Skeletal muscle cell (primary cell): Measurements from ENCODE around the gene KMT2C.

Experiments
- DNase-seq: peaks from one replicate; pipeline ENCODE4 v3.0.0-alpha.2; 2010; ENCODE audit warnings: low read depth
- H3K4me3 ChIP-seq: 2 replicates; pipeline ENCODE4 v1.5.1; 2011; ENCODE audit warnings: low read depth, mild to moderate bottlenecking, control low read depth, low read length, moderate library complexity

KMT2C gene

DNA sequence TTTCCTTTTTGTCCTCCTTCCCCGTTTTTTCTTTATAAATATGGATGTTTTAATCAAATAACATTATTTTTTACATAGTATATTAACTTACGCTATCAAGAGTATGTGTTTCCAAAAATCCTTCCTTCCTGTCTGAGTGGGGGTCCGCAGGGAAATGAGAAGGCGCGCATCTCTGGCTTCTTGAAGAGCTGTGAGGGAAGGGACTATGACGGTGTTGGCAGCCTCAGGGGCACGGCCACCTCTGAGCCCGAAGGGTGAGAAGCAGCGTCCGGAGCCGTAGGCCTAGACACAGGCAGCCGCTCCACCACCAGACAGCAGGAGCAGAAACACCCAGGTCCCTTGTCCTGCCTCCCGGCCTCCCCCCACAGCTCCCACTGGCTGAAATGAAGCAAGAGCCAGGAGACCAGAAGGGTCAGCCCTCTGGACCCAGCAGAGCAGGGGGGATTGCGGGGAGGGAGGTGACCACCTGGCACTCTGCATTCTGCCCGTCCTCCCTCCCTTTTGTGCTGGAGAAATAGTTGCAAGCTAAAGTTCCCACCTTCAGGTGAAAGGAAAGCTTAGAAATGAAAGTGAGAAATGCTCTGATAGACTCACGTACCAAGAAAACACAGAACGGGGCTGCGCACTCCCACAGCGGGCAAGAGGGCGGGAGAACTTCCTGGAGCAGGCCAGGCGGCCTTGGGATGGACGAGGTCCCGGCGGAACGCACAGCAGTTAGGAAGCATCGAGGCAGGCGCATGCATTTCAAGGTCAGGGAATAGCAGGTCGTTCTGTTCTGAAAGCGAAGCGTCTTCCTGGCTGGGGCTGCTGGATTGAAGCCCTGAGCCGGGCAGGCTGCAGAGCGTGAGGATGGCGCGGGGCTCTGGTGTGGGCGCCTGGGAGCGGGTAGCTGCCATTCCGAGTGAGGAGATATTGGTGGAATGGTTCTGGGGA lies 304.9 kb downstream of the KMT2C start:
- H3K4me3 ChIP-seq: no peak overlapping the region
- no peak for DNase-seq

DNA sequence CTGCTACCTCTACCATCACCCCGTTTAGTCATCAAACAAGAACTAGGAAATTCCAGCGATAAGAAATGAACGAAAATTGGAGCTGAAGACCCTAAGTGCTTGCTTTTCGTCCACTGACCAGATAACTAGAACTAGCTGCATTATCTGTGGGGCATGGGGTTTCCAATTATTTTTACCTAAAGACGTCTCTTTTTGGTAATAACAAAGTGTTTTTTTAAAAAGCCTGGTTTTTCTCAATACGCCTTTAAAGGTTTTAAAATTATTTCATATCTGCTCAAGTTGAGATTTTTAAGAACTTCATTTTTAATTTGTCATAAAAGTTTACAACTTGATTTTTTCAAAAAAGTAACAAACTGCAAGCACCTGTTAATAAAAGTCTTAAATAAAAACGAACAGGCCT lies 306.1 kb downstream of the KMT2C start:
- DNase-seq: no peak
- H3K4me3 ChIP-seq: no peak overlapping the region

DNA sequence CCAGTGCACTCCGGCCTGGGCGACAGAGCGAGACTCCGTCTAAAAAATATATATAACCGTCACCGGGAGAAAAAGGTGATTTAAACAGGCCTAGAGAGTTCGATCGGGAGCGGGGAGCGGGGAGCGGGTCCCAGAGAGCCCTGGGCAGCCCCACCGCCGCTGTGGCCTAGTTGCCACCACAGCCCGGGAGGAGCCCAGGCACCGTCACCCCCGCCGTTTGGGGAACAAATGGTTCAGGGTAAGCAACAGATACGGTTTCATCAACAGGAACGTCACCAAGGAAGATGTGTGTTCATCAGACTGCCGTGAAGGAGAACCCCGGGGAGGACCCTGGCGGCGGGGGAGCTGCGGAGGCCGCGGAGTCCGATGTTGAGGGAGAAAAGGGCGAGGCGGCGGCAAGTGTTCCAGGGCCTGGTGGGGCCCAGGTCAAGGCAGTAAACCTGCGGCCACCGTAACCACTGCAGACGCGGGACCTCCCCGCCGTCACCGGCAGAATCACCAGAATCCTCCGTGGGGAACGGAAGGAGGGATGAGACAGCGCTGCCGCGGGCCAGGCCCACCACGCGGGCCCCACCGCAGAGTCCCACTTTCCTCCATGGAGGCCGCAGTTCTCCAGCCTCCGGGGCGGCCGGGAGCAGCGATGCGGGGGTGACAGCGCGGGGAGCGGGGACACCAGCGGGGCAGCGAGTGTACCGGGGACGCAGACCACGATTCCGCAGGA lies 306.9 kb downstream of the KMT2C start:
- no peak overlapping the region for H3K4me3 ChIP-seq
- DNase-seq: no peak

DNA sequence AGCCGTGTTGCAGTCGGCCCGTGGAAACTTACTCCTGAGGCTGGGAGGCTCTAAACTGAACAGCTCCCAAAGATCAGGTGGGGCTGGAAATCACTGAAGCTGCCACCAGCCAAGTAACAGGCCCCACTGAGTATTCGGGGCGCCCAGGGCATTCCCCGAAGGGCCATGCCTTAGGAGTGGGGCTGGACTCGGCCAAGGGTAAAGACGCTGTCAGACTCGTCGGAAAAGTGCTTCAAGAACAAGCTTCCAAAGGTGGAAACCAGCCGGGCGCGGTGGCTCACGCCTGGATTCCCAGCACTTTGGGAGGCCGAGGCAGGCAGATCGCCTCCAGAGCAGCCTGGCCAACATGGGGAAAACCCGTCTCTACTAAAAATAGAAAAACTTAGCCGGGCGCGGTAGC lies 307.6 kb downstream of the KMT2C start:
- no peak overlapping the region for H3K4me3 ChIP-seq
- no peak for DNase-seq

DNA sequence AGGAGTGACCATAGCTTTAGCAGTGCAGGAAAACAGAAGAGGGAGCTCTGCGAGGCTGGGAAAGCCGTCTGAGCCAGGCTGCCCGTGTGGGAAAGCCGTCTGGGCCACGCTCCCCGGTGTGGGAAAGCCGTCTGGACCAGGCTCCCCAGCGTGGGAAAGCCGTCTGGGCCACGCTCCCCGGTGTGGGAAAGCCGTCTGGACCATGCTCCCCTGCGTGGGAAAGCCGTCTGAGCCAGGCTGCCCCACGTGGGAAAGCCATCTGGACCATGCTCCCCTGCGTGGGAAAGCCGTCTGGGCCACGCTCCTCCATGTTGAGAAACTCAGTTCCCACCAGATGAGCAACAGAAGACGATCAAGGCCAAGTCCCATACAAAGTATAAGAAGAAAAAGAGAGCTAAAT lies 308.6 kb downstream of the KMT2C start:
- H3K4me3 ChIP-seq: no peak overlapping the region
- no peak for DNase-seq

DNA sequence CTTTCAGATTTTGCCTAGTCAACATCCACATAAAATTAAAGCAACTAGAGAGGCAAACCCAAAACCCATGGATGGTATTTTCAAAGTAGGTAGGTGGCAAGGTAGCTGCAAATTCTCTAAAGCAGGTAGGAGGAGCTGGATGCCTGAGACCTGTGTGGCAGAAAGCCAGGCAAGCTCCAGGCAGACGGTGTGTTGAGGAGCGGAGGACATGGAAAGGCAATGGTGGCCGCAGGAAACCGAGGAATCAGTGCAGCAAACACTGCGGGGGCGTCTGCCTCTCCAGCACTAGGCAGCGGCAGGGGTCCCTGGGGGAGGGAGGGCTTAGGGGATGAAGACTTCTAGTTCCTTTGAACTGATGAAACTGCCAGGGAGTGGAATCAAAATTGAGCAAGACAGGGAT lies 309.1 kb downstream of the KMT2C start:
- DNase-seq: no peak
- H3K4me3 ChIP-seq: no peak overlapping the region

DNA sequence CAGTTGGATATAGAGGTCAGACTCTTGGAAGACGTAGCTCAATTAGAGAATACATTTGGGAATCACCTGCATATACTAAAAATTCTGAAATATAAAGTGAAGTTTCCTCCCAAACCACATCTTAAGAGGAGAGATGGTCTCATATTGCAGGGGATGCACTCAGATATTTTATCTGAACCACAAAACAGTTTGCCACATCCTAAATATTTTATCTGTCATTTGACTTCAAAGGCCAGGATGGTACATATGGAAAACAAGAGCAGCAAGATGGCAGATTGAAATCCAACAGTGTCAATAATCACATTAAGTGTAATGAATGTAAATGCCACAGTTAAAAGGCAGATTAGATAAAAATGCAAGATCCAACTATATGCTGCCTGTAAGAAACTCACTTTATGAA lies 313.3 kb downstream of the KMT2C start:
- no peak for DNase-seq
- no peak overlapping the region for H3K4me3 ChIP-seq

DNA sequence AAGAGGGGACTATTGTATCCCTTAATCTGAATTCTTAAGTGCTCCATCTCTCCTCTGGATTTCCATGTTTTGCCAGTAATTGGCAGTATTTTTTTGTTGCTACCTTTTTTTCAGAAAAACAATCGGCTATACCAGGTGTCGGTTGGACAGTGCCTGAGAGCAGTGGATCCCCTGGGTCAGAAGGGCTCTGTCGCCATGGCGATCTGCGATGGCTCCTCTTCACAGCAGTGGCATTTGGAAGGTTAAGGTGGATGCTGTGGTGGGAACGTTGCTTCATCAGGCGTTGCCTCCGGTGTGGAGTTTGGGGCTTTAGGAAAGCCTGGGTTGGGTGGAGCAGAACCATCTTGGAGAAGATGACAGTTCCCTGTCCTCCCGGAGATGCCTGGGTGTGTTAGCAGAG lies 314.4 kb downstream of the KMT2C start:
- no peak overlapping the region for H3K4me3 ChIP-seq
- no peak for DNase-seq

DNA sequence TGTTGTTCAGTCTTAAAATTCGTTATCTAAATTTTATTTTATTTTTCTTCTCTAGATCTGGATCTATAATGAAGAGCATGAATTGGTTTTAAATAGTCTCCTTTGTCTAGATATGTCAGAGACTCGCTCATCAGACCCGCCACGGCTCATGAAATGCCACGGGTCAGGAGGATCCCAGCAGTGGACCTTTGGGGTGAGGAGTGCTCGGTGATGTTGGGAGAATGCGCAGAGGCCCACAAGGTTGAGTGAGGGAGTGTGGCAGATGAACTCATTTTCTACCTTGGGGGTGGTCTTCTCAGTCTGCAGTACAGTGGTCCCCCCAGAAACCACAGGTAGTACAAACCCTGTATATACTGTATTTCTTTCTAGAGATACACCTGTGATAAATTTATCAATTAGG lies 315.0 kb downstream of the KMT2C start:
- no peak for DNase-seq
- H3K4me3 ChIP-seq: no peak overlapping the region

DNA sequence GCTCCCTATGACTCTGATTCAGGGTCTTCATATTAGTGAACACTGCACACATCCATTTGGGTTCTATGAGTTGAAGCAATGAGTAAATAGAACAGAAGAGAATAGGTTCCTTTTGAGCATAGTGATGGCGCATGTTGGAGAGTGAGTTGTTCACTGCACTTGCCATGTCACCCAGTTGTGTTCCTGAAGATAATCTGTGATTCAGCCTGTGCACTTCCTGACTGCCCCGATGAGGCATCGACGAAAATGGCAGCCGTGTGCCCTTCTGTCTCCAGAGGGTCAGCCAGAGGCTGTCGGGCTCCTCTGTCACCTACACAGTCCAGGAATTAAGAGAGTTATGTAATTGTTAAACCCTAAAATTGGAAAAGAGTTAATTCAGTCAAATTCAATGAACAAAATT lies 315.6 kb downstream of the KMT2C start:
- no peak overlapping the region for H3K4me3 ChIP-seq
- DNase-seq: no peak

DNA sequence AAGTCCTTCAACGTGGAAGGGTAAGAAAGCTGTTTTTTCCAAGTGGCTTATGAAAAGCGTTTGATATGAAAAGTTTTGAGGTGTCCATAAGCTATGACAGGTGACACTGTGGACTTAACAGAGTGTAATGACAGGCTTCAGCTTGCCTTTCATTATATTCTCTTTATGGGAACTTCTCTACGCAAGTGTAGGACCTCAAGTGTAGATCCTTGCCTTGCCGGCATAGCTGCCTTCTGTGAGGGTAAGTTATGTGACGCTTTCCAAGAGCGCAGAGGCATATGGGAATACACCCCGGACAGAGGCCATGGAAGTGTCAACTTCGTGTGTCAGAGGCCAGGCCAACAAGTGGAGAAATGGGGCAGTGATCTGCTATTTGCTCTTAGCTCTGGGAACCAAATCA lies 318.4 kb downstream of the KMT2C start:
- no peak overlapping the region for H3K4me3 ChIP-seq
- DNase-seq: no peak

DNA sequence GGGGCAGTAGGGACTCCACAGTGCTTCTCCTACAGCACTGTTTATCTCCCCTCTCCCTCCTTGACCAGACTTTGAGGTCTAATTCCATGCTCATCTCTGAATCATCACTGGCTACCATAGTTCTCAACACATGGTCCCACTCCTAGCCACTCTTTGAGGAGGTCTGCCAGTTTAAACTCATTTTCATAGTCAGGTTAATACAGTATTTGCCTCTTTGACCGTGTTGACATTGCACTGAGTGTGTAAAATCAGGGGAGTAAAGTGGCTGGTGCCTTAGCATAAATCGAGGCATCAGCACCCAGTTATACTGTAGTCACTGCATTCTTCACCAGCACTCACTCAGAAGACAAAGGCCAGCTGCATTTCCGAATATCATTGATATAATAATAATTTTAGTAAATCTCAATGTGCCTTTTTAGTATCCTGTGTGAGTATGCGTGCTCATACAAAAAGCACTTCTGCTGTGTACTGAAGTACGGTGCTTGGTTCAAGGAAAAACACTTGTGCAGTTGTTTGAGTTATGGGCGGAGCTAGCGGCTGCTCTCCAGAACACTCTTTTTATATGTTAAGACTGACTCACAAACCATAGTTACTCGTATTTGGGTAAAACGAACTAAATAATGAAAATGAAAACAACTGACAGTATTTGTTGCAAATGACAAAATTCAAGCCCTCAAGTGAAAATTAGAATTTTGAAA lies 320.6 kb downstream of the KMT2C start:
- DNase-seq: no peak
- no peak overlapping the region for H3K4me3 ChIP-seq

DNA sequence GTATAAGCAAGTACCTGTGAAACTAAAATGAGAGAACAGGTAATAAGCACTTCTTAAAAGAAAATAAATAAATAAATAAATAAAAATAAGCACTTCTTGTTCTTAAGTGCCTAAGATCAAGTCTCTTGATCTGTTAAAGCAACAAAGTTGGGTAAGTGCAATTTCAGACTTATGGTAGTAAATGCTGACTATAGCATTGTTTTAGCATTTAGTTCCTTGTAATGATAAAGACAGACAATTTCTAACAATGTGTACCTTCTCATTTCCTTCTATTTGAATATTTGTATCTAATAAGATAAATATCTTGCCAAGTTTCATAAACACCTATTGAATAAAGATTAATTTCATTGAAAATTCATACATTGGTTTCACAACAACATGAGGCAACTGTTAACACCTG lies 323.0 kb downstream of the KMT2C start:
- H3K4me3 ChIP-seq: no peak overlapping the region
- no peak for DNase-seq

DNA sequence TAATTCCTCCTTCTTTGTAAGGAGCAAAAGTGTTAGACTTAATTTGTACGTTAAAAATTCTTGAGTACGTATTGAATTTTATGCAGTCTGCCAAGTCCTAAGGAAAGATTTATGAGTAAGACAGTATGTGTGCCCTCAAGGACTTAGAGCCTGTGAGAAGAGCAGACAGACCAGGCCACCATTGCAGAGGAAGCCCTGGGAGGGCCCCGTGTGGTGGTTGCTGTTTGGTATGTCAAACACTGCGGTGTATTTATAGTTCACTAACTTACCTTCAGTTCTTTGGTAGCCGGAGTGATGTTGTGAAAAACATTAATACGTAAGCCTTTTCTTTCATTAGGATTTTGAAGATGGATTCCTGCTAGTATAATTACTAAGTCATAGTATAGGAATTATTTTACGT lies 327.4 kb downstream of the KMT2C start:
- DNase-seq: no peak

DNA sequence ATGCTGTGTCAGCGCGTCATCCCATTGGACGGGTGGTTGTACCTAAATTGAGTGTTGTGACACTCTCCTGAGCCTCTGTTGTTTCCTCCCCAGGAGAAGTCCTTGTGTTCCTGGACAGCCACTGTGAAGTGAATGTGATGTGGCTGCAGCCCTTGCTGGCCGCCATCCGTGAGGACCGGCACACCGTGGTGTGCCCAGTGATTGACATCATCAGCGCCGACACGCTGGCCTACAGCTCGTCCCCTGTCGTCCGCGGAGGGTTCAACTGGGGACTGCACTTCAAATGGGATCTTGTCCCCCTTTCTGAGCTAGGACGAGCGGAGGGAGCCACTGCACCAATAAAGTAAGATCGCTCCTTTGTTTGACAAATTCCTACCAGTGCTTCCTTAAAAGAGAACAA lies 327.9 kb downstream of the KMT2C start:
- no peak overlapping the region for H3K4me3 ChIP-seq
- no peak for DNase-seq

More for the DNA sequence above, 327.4 kb downstream of the KMT2C start:
- no peak overlapping the region for H3K4me3 ChIP-seq

DNA sequence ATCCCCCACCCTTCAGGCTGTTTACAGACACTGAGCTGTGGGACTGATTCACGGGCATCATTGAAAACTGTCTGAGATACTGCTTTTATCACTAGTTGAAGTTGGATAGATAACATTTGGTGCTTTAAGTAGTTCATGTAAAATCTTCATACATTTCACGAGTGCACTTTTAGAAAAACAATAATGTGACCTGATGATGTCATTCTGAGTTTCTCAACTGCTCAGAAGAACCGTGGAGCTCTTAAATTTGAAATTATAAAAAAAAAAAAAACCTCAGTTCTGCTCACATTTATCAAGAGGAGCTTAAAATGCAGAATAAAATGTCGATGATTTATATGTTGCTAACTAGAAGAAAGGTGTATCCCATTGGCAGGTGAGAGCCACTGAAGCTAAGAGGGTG lies 328.8 kb downstream of the KMT2C start:
- H3K4me3 ChIP-seq: no peak overlapping the region
- DNase-seq: no peak

DNA sequence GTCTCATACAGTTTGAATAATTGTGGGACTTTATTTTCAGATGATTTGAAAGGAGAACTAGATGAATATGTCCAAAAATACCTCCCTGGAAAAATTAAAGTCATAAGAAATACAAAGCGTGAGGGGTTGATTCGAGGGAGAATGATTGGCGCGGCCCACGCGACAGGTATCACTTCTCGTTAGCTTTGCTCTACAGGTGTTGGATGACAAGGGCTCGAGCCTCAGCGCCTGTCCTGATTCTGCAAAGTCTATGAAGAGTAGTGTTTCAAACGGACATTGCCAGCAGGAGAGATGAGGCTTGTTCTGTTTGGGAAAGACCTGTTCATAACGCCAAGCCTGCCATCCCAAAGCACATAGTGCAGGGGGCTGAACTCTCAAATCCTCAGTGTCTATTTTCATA lies 330.6 kb downstream of the KMT2C start:
- no peak for DNase-seq

DNA sequence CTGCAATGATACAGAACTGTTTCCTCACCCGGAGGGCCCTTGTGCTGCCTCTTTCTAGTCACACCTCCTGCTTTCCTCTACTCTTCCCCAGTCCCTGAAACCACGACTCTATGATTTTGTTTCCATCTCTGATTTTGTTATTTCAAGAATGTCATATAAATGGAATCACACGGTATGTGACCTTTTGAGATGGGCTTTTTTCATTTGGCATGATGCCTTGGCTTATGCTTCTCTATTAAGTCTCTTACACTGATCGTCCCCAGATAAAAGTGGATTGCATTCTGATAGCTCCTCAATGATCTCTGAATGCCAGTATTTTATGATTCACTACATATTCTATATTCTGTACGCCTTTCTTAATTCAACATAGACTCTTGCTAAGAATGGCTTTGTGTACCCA lies 332.1 kb downstream of the KMT2C start:
- H3K4me3 ChIP-seq: no peak overlapping the region
- DNase-seq: no peak

More for the DNA sequence above, 330.6 kb downstream of the KMT2C start:
- H3K4me3 ChIP-seq: no peak overlapping the region

DNA sequence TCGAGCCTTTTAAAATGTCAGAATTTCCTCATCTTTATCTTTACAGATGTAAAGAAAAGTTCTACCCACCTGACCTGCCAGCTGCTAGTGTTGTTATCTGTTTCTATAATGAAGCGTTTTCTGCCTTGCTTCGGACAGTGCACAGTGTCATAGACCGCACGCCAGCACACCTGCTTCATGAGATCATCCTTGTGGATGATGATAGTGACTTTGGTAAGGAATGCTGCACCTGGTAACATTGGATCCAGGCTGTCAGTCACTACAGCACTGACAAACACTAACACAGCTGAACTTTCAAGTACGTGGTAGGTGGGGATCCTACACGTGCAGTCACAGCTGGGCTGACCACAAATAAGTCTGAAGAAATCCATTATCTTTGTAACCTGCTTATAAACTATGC lies 332.7 kb downstream of the KMT2C start:
- no peak for DNase-seq

DNA sequence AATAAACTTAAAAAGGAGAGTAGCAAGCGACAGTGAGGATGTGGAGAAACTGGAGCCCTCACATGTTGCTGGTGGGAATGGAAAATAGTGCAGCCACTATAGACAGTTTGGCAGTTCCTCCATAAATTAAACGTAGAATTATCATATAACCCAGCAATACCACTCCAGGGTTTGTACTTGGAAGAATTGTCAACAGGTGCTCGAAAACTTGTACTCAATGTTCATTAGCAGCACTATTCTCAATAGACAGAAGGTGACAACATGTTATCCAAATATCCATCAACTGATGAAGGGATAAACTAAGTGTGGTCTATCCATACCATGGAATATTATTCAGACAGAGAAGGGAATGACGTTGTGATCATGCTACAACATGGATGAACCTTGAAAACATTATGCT lies 338.5 kb downstream of the KMT2C start:
- DNase-seq: no peak
- no peak overlapping the region for H3K4me3 ChIP-seq

More for the DNA sequence above, 332.7 kb downstream of the KMT2C start:
- no peak overlapping the region for H3K4me3 ChIP-seq
